Measurements from ENCODE around the gene E2F3.

- TF ChIP-seq E2F5 (CRISPR knock-in tag; IDR thresholded peaks at IDR 0.05) (no peak), ZBTB43 (CRISPR knock-in tag; IDR thresholded peaks at IDR 0.05) (no peak), ESRRA (CRISPR knock-in tag; IDR thresholded peaks at IDR 0.05; ENCODE audit: borderline replicate concordance) (no peak), MAX (CRISPR knock-in tag; IDR thresholded peaks at IDR 0.05) (no peak), NFE2L1 (CRISPR knock-in tag; IDR thresholded peaks at IDR 0.05) (no peak), CBFB (CRISPR knock-in tag; IDR thresholded peaks at IDR 0.05; ENCODE audit: low read depth) (no peak), ZNF671 (CRISPR knock-in tag; IDR thresholded peaks at IDR 0.05) (no peak), TEAD4 (CRISPR knock-in tag; IDR thresholded peaks at IDR 0.05) (no peak), JUN (CRISPR knock-in tag; IDR thresholded peaks at IDR 0.05) (no peak), SP1 (CRISPR knock-in tag; conservative IDR thresholded peaks at IDR 0.05) (no peak), JAZF1 (CRISPR knock-in tag; IDR thresholded peaks at IDR 0.05) (no peak)
- TF ChIP-seq, protein P1, sequence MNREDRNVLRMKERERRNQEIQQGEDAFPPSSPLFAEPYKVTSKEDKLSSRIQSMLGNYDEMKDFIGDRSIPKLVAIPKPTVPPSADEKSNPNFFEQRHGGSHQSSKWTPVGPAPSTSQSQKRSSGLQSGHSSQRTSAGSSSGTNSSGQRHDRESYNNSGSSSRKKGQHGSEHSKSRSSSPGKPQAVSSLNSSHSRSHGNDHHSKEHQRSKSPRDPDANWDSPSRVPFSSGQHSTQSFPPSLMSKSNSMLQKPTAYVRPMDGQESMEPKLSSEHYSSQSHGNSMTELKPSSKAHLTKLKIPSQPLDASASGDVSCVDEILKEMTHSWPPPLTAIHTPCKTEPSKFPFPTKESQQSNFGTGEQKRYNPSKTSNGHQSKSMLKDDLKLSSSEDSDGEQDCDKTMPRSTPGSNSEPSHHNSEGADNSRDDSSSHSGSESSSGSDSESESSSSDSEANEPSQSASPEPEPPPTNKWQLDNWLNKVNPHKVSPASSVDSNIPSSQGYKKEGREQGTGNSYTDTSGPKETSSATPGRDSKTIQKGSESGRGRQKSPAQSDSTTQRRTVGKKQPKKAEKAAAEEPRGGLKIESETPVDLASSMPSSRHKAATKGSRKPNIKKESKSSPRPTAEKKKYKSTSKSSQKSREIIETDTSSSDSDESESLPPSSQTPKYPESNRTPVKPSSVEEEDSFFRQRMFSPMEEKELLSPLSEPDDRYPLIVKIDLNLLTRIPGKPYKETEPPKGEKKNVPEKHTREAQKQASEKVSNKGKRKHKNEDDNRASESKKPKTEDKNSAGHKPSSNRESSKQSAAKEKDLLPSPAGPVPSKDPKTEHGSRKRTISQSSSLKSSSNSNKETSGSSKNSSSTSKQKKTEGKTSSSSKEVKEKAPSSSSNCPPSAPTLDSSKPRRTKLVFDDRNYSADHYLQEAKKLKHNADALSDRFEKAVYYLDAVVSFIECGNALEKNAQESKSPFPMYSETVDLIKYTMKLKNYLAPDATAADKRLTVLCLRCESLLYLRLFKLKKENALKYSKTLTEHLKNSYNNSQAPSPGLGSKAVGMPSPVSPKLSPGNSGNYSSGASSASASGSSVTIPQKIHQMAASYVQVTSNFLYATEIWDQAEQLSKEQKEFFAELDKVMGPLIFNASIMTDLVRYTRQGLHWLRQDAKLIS (CRISPR knock-in tag; IDR thresholded peaks at IDR 0.05; ENCODE audit: borderline replicate concordance): no peak
- TF ChIP-seq, protein P2, sequence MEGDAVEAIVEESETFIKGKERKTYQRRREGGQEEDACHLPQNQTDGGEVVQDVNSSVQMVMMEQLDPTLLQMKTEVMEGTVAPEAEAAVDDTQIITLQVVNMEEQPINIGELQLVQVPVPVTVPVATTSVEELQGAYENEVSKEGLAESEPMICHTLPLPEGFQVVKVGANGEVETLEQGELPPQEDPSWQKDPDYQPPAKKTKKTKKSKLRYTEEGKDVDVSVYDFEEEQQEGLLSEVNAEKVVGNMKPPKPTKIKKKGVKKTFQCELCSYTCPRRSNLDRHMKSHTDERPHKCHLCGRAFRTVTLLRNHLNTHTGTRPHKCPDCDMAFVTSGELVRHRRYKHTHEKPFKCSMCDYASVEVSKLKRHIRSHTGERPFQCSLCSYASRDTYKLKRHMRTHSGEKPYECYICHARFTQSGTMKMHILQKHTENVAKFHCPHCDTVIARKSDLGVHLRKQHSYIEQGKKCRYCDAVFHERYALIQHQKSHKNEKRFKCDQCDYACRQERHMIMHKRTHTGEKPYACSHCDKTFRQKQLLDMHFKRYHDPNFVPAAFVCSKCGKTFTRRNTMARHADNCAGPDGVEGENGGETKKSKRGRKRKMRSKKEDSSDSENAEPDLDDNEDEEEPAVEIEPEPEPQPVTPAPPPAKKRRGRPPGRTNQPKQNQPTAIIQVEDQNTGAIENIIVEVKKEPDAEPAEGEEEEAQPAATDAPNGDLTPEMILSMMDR (IDR thresholded peaks at IDR 0.05): no peak
Observed at GRCh38 chr6:20404641-20405032, 3.0 kb downstream of the E2F3 start.

Data from WTC11 (cell line).